ENCODE results near the gene PBX1.

Gene PBX1

DNA sequence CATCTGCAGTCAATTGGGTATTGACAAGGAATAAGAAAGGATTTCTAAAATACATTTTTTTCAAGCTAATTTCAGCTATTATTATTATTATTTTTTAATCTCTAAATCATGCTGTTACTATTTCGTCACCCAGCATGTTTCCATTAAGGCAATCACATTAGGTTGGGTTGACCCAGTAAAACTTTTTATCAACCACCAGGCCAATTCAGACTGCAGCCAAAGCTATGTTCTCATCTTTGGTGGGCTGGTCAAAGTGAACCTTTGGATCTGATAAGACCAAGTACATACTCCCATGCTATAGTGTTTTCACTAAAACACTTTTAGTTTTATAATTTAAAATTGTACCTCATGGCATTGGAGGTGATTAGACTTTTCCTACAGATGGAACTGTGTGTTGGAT, 198.6 kb downstream of the PBX1 start:
- no peak for DNase-seq (ENCODE audit: low read depth in 3 of 3)

- DNase-seq (ENCODE audit: low read depth in 3 of 3) = no peak
These were observed 200.3 kb downstream of the PBX1 start for GRCh38 chr1:164759144-164759920.

- no peak for DNase-seq (ENCODE audit: low read depth in 3 of 3)
These were observed 201.0 kb downstream of the PBX1 start for GRCh38 chr1:164759979-164760469.

GRCh38 chr1:164760569-164760968, 201.6 kb downstream of the PBX1 start:
- DNase-seq (ENCODE audit: low read depth in 3 of 3) = no peak

DNA sequence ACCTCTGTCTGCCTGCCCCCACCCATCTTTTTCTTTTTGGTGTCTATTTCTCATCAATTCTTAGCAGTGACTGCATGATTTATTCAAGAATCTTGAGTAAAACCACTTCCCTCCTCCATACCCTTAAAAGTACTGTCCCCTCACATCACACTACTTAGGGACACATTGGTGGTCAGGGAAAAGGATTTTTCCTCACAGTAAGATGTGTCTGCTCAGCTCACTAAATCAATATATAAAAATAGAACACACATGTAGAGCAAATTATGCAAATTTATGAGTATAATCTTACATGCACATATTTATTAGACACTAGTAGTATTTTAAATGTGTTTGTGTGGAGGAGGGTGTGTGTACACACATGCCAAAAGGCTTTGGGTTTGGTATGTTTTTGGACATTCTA, 202.0 kb downstream of the PBX1 start:
- DNase-seq (ENCODE audit: low read depth in 3 of 3) = no peak

DNA sequence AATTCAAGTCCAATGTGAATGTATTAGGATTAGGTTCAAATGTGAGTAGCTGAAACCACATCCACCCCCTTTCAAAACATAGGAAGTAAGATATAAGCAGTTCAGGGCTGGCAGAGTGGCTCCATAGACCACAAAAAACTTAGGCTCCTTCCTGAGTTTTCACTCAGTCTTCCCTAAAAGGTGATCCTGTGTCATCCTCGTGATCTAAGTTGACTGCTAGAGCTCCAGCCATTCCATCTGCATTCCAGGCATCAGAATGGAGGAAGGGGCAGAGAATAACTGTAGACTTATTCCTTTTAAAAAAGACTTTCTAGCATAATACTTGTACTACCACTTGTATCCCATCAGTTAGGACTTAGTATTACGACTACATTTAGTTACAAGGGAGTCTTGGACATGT, 204.1 kb downstream of the PBX1 start:
- no peak for DNase-seq (ENCODE audit: low read depth in 3 of 3)

GRCh38 chr1:164764333-164764732, 205.3 kb downstream of the PBX1 start:
- no peak for DNase-seq (ENCODE audit: low read depth in 3 of 3)

- no peak for DNase-seq (ENCODE audit: low read depth in 3 of 3)
These were observed 206.6 kb downstream of the PBX1 start for GRCh38 chr1:164765557-164765956.

GRCh38 chr1:164765992-164766720, 207.2 kb downstream of the PBX1 start:
- DNase-seq (ENCODE audit: low read depth in 3 of 3) = no peak

DNA sequence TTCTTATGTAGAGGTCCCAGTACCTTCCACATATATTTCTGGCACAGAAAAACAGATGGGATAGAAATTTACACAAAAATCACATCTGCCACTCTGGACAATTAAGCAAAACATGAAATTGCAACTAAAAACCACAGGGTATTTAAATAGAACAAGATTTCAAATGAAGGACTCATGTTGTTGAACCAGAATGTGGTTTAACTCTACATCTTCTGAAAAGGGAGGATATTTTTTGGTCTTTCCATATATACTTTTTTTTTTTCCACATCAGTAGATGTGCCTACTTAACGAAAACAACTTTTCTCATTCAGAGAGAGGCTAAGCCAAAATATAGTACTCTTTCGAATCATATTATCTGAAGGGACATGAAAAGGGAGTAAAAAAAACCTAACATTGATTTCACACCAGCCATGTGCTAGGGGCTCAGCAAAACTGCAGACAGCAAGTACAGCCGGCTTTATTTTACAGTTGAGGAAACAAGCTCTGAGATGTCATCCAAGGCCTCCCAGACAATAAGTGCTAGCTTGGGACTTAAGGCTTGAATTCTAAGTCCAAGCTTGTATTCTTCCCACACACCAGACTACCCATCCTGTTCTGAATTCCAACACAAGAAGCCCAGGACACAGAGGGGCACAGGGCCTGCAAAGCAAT, 208.9 kb downstream of the PBX1 start:
- no peak for DNase-seq (ENCODE audit: low read depth in 3 of 3)

DNA sequence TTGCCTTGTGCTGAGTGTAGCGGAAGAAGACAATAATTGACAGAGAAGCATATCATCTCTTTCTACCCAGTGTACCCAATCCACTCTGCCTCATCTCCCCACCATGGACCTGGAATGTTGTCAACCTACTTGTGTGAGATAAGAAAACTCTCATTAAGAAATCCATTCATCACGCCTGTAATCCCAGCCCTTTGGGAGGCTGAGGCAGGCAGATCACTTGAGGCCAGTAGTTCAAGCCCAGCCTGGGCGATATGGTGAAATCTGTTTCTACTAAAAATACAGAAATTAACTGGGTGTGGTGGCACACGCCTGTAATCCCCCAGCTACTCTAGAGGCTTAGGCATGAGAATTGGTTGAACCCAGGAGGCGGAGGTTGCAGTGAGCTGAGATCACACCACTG, 209.6 kb downstream of the PBX1 start:
- DNase-seq (ENCODE audit: low read depth in 3 of 3) = no peak

GRCh38 chr1:164769486-164770130, 210.6 kb downstream of the PBX1 start:
- DNase-seq (ENCODE audit: low read depth in 3 of 3) = no peak

DNA sequence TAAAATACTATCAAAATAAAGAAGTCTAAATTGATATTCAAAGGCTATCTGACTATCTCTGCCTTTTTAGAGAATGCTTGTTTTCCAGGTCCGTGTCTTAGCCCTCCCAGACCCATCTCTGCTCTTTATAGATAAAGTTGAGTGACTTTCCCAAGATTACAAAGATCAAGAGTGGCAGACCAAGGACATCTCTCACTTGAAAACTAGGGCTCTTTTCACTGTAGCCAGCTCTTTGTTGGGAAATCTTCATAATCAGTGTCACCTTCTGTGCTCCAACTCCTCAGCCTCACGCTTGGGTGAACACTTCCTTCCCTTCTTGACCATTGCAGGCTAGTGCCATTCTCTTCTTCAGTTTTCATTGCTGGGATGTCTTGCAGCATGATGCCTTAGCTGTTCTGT, 211.1 kb downstream of the PBX1 start:
- no peak for DNase-seq (ENCODE audit: low read depth in 3 of 3)

- DNase-seq (ENCODE audit: low read depth in 3 of 3) = no peak
These were observed 212.1 kb downstream of the PBX1 start for GRCh38 chr1:164771041-164771618.

DNA sequence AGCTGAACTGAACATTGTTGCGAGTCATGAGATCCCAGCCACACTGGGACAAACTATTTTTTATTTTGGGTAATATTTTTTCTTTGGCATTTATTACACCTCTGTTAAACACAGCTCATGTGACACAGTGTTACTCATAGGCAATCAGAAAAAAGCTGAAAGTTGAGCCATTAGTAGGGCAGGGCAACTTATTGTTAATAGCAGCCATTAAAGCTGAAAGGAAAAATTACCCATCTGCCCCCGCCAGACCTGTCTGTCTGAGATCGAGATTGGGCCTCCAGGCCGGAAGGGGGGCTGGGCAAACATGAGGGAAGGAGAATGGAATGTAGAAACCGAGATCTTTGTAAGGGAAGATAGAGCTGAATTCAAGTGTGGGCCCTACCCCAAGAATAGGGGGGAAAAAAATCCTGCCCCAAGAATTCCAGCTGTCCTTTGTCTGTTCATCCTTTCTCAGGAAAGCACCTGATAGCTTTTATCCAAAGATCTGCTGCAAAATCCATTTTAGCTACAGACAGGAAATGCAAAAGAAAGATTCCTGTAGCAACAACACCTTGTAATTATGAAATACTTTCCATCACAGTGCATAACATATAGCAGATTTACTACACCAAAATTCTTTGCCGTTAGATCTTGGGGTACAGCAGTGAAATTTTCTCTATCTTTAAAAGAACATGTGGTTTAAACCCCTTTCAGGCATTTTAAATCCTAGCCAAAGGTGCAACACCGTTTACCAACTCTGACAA, 212.8 kb downstream of the PBX1 start:
- no peak for DNase-seq (ENCODE audit: low read depth in 3 of 3)

DNA sequence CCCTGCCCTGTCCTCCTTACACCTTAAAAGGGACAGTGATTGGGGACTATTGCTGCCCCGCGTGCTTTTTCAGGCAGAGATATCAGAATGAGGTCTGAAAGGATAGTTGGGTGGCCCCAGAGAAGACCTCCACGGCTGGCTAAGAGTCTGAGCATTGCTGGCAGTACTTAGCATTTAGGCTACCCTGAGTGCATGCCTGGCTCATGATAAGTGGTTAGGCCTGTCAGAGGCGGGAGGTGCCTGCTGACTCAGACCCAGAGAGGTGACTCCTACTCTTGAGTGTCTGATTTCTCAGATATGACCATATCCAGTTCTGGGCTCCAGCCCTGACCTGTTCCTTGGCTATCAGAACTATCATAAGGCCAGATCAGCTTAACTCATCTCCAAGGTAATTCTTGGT, 213.7 kb downstream of the PBX1 start:
- no peak for DNase-seq (ENCODE audit: low read depth in 3 of 3)

DNA sequence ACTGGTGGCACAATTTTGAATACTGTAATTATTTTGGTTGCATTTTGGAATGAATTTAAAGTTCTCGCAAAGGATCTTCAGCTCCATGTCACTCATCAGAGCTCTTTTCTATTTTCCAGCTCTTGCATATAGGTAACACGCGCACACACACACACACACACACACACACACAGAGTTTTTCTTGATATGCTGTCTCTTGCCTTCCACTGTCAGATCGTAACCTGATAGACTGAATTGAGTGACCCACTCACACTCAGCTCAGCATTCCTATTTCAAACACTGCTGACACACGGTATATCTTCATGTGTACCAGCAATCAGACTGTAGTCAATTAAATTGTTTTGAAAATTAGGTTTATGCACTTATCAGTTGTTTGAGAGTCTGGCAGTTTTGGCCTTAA, 214.1 kb downstream of the PBX1 start:
- DNase-seq (ENCODE audit: low read depth in 3 of 3) = no peak

- DNase-seq (ENCODE audit: low read depth in 3 of 3) = no peak
These were observed 215.4 kb downstream of the PBX1 start for GRCh38 chr1:164774413-164774812.

GRCh38 chr1:164774819-164775654, 216.1 kb downstream of the PBX1 start:
- DNase-seq (ENCODE audit: low read depth in 3 of 3) = no peak

DNA sequence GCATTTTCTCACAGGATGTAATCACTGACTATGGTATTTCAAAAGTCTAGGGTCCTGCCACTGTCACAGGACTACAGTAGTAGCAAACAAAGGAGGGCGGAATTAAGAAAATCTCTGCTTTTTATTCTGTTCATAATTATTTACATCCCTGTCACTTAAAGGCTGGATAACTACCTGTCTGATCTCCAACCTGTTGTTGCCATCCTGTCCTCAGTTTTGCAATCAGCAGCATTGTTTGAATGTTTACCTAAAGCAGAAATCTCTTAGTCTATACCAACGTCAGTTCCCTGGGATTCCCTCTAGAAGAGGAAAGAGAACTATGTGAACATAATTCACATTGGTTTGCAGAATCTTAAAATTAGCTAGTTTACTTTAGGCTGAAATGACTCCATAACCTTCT, 218.5 kb downstream of the PBX1 start:
- no peak for DNase-seq (ENCODE audit: low read depth in 3 of 3)

Data from stimulated activated CD4-positive, alpha-beta T cell treated with anti-CD3 and anti-CD28 coated beads, TNF-alpha, amount 100 ng/mL, for 24 hours (primary cell).